ENCODE data around the gene PGS1.

DNA sequence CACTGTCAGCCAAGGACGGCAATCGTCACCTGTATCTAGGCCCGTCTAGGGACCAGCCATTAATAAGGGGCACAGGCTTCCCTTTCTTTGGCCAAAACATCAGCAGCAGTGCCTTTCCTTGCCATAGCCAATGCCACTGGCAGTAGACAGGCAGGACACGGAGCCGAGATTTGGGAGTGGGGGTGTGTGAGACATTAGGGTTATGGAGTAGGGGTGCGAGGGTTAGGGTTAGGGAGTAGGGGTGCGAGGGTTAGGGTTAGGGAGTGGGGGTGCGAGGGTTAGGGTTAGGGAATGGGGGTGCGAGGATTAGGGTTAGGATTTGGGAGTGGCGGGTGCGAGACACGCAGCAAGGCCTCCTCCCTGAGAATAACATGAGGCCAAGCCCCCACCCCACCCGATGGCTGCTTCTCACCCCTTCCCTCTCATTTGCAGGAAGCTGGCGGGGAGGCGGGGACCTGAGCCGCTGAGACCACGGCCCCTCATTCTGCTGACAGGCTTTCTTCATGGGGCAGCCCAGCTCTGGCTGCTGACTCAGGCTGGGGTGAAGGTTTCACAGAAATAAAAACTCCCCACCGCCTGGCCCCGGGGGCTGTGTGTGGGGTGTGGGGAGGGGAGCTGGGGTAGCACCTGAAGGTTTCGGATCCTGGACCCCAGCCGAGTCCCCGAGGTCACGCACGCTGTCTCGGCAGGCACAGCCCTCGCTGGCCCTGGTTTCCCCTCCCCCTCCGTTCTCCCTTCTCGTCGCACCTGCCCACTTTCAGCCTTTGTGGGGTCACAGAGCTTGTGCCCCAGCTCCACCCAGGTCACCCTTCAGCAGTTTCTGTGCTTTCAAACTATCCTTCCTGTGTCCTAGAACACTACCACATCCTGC is 93.8 kb downstream of the PGS1 start:
- TF ChIP-seq, protein P1, sequence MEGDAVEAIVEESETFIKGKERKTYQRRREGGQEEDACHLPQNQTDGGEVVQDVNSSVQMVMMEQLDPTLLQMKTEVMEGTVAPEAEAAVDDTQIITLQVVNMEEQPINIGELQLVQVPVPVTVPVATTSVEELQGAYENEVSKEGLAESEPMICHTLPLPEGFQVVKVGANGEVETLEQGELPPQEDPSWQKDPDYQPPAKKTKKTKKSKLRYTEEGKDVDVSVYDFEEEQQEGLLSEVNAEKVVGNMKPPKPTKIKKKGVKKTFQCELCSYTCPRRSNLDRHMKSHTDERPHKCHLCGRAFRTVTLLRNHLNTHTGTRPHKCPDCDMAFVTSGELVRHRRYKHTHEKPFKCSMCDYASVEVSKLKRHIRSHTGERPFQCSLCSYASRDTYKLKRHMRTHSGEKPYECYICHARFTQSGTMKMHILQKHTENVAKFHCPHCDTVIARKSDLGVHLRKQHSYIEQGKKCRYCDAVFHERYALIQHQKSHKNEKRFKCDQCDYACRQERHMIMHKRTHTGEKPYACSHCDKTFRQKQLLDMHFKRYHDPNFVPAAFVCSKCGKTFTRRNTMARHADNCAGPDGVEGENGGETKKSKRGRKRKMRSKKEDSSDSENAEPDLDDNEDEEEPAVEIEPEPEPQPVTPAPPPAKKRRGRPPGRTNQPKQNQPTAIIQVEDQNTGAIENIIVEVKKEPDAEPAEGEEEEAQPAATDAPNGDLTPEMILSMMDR (IDR thresholded peaks at IDR 0.05) = no peak
- no peak for TF ChIP-seq EZH2phosphoT487 (IDR thresholded peaks at IDR 0.05)
- TF ChIP-seq EZH2 (IDR thresholded peaks at IDR 0.05) = no peak
